NCI-H2171 treated with DMSO at 0.1 percent for 48 hours (cell line): ENCODE results near the gene RSPH1.

Source experiments
- DNase-seq: peaks from one replicate; lab custom pipeline; 2025; lab: John Stamatoyannopoulos, UW

RSPH1 gene

GRCh38 chr21:42513151-42513984, 17.3 kb upstream of the RSPH1 start, which contains the start of gene SLC37A1:
SLC37A1 (plus strand) TSS chr21:42513852; CDS start chr21:42518455, 4,603 bp downstream.
- no peak for DNase-seq

- DNase-seq, result no peak
Observed at GRCh38 chr21:42512346-42513034, 16.5 kb upstream of the RSPH1 start.

GRCh38 chr21:42509244-42509643, 13.2 kb upstream of the RSPH1 start:
- no peak for DNase-seq

- no peak for DNase-seq
Observed at GRCh38 chr21:42508371-42508770, 12.3 kb upstream of the RSPH1 start.

- DNase-seq, result no peak
Observed at GRCh38 chr21:42507418-42507817, 11.4 kb upstream of the RSPH1 start.

- no peak for DNase-seq
Observed at GRCh38 chr21:42505090-42505726, 9.2 kb upstream of the RSPH1 start.

GRCh38 chr21:42503711-42504110, 7.7 kb upstream of the RSPH1 start:
- DNase-seq, result no peak

- no peak for DNase-seq
Observed at GRCh38 chr21:42500736-42501135, 4.7 kb upstream of the RSPH1 start.

- DNase-seq, result no peak
Observed at GRCh38 chr21:42500225-42500624, 4.2 kb upstream of the RSPH1 start.

- DNase-seq, result no peak
Observed at GRCh38 chr21:42499444-42500112, 3.6 kb upstream of the RSPH1 start.

GRCh38 chr21:42498012-42498411, 2.0 kb upstream of the RSPH1 start:
- DNase-seq, result no peak

- no peak for DNase-seq
Observed at GRCh38 chr21:42496839-42497202, 797 bp upstream of the RSPH1 start.

- DNase-seq, result peak; percentile 31
Observed at GRCh38 chr21:42495765-42496119, 282 bp downstream of the RSPH1 start.

GRCh38 chr21:42495027-42495426, 997 bp downstream of the RSPH1 start:
- DNase-seq, result no peak

GRCh38 chr21:42493109-42494060, 2.6 kb downstream of the RSPH1 start:
- DNase-seq, result no peak

- no peak for DNase-seq
Observed at GRCh38 chr21:42492201-42492600, 3.8 kb downstream of the RSPH1 start.

GRCh38 chr21:42491328-42491727, 4.7 kb downstream of the RSPH1 start:
- no peak for DNase-seq

- DNase-seq, result no peak
Observed at GRCh38 chr21:42490720-42491119, 5.3 kb downstream of the RSPH1 start.

GRCh38 chr21:42489991-42490390, 6.0 kb downstream of the RSPH1 start:
- no peak for DNase-seq

GRCh38 chr21:42489006-42489563, 6.9 kb downstream of the RSPH1 start:
- DNase-seq, result no peak

- no peak for DNase-seq
Observed at GRCh38 chr21:42486531-42486930, 9.5 kb downstream of the RSPH1 start.
